Spinal cord (tissue), 10 donors: Measurements from ENCODE around the gene MMP17. TPM values are rescaled to one million over a fixed set of nuclear protein-coding genes. Genes with fewer than 3 reads are reported as not detected.

Experiments used
- DNase-seq, 6 donors: peaks; one replicate each; pipeline versions ENCODE4 v3.0.0 to v3.0.0-alpha.2; 2013 to 2015; ENCODE audit warnings: low spot score in 6 of 6, low read depth in 4 of 6
- H3K27ac ChIP-seq: one replicate; pipeline ENCODE4 v1.5.1; 2013; ENCODE audit warnings: low read depth, low read length, control low read depth
- H3K27me3 ChIP-seq: one replicate; pipeline ENCODE4 v1.6.1; 2013; ENCODE audit warnings: low read length; ENCODE audit not compliant: control insufficient read depth, insufficient read depth
- H3K36me3 ChIP-seq: one replicate; pipeline ENCODE4 v1.6.1; 2013; ENCODE audit warnings: low read length; ENCODE audit not compliant: control insufficient read depth, insufficient read depth
- H3K4me1 ChIP-seq: one replicate; pipeline ENCODE4 v1.6.1; 2013; ENCODE audit warnings: low read length; ENCODE audit not compliant: control insufficient read depth, insufficient read depth
- H3K4me3 ChIP-seq: one replicate; pipeline ENCODE4 v1.5.1; 2013; ENCODE audit warnings: low read depth, low read length, control low read depth
- H3K9me3 ChIP-seq: one replicate; pipeline ENCODE4 v1.6.1; 2013; ENCODE audit warnings: low read length; ENCODE audit not compliant: control insufficient read depth, insufficient read depth
- WGBS: methylation state at CpG from one replicate; pipeline ENCODE4 v1.1.5; 2013; ENCODE audit warnings: missing lambda C conversion rate; ENCODE audit not compliant: insufficient coverage; 5-methylcytosine and 5-hydroxymethylcytosine counted together
- polyA plus RNA-seq, 2 donors: library from polyadenylated mRNA; unstranded; fragments of 120-200 nt; gene quantifications; one replicate each; pipeline ENCODE4 v1.2.1, GENCODE V29; 2013; ENCODE audit not compliant: insufficient read length in 2 of 2
- total RNA-seq, 2 donors: library from RNA; depleted of rRNA in 1 of 2; stranded (reverse); fragments of 120-200 nt in 1 of 2; fragments of >200 nt in 1 of 2; gene quantifications; one replicate each; pipeline versions ENCODE4 v1.2.3 to v1.2.4, GENCODE V29; 2013 to 2014
- donor health status: healthy.

Gene MMP17
- total and polyA plus RNA-seq, 4 donors = 16.5 to 98.3 (median 42.1) TPM

- WGBS = 76% methylated on average over 16 of the region's 20 CpGs
- Histone ChIP-seq H3K27me3 (no peaks in the 10 kb centered on the region), H3K4me1 (peaks cover 64% of the 10 kb centered on the region), H3K27ac (no peak overlapping the region), H3K4me3 (no peak overlapping the region), H3K36me3 (peaks cover 35% of the 10 kb centered on the region), H3K9me3 (no peaks in the 10 kb centered on the region)
- no peak for DNase-seq
Observed at GRCh38 chr12:131834798-131835615, 6.8 kb downstream of the MMP17 start.

GRCh38 chr12:131835616-131836171 lies 7.5 kb downstream of the MMP17 start:
- H3K4me3 ChIP-seq = no peak overlapping the region
- H3K36me3 ChIP-seq = peaks cover 42% of the 10 kb centered on the region
- no peaks in the 10 kb centered on the region for H3K27me3 ChIP-seq
- DNase-seq = no peak
- 97% methylated on average over 5 of the region's 7 CpGs for WGBS
- H3K9me3 ChIP-seq = no peaks in the 10 kb centered on the region
- peaks cover 60% of the 10 kb centered on the region for H3K4me1 ChIP-seq
- H3K27ac ChIP-seq = no peak overlapping the region

DNA sequence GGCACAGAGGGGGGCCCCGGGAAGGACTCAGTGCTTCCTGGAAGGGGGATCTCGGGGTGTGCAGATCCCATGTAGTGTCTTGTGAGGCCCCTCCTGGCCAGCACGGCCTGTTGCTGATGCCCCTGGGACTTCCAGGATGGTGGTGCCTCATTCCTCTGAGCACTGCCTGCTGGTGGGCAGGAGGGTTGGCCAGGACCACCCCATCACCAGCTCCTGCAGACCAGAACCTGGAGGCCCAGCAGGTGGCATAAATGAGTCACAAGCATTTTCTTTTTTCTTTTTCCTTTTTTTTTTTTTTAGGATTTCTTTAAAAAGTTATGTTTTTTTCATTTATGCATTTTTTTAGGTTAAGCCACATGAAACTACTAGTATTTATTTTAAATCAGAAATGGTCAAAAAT lies 8.0 kb downstream of the MMP17 start:
- peaks cover 47% of the 10 kb centered on the region for H3K36me3 ChIP-seq
- H3K9me3 ChIP-seq = no peaks in the 10 kb centered on the region
- H3K4me1 ChIP-seq = peaks cover 55% of the 10 kb centered on the region
- H3K27me3 ChIP-seq = no peaks in the 10 kb centered on the region
- H3K27ac ChIP-seq = no peak overlapping the region
- H3K4me3 ChIP-seq = no peak overlapping the region
- DNase-seq = peak in 1 of 6 donors; percentile 61
- WGBS = 72% methylated on average over 3 of the region's 3 CpGs

GRCh38 chr12:131836714-131837397 lies 8.7 kb downstream of the MMP17 start:
- peaks cover 49% of the 10 kb centered on the region for H3K4me1 ChIP-seq
- no peak overlapping the region for H3K4me3 ChIP-seq
- H3K27me3 ChIP-seq = no peaks in the 10 kb centered on the region
- no peak for DNase-seq
- no peaks in the 10 kb centered on the region for H3K9me3 ChIP-seq
- no peak overlapping the region for H3K27ac ChIP-seq
- 83% methylated on average over 12 of the region's 13 CpGs for WGBS
- peaks cover 53% of the 10 kb centered on the region for H3K36me3 ChIP-seq

DNA sequence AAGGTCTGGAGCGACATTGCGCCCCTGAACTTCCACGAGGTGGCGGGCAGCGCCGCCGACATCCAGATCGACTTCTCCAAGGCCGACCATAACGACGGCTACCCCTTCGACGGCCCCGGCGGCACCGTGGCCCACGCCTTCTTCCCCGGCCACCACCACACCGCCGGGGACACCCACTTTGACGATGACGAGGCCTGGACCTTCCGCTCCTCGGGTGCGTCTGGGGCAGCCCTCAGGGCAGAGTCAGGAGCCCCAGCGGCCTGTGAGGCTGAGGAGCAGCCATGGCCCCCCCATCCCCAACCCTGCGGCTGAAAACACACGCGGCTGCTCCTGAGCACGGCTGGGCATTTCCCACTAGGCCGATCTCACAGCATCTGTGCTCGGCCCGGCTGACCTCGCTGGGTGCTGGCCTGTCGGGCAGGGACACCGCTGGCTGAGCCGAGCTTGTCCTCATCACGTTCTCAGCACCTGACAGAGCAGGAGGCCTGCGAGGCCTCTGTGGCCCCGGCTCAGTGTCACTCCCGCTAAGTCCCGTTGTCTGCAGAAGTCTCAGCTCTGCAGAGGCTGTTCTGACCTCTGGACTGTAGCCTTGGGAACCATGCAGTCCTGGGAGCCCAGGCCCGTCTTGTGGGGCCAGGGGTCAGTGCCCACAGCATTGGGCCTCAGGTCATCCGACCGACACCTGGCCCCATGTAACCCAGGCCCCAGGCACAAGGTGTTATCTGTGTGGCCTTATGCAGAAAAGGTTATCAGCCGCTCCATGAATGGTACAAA lies 12.6 kb downstream of the MMP17 start:
- 92% methylated on average over 46 of the region's 46 CpGs for whole genome bisulfite sequencing
- Histone ChIP-seq H3K4me3 (no peak overlapping the region), H3K9me3 (no peaks in the 10 kb centered on the region), H3K27me3 (no peaks in the 10 kb centered on the region), H3K4me1 (peaks cover 20% of the 10 kb centered on the region), H3K27ac (no peak overlapping the region), H3K36me3 (peaks cover 77% of the 10 kb centered on the region)
- DNase-seq = no peak

GRCh38 chr12:131841547-131841946 lies 13.4 kb downstream of the MMP17 start:
- Histone ChIP-seq H3K27me3 (no peaks in the 10 kb centered on the region), H3K4me1 (peaks cover 15% of the 10 kb centered on the region), H3K9me3 (no peaks in the 10 kb centered on the region), H3K4me3 (no peak overlapping the region), H3K36me3 (peaks cover 83% of the 10 kb centered on the region), H3K27ac (no peak overlapping the region)
- no peak for DNase-seq
- 91% methylated on average over 22 of the region's 22 CpGs for WGBS

DNA sequence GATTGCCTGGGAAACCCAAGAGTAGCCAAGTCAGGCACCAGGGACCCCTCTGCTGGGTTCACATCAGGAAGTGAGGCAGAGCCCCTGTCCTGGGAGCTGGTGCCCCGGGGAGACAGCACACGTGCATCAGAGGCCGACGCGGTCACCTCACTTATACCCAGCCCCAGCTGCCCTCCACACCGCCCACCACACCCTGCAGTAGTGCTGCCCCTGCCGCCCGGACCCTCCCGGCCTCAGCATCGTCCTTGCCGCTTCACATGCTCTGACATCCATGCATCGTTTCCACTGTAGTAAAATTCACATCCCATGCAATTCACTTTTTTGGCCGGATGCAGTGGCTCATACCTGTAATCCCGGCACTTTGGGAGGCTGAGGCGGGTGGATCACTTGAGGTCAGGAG lies 14.0 kb downstream of the MMP17 start:
- Histone ChIP-seq H3K27me3 (no peaks in the 10 kb centered on the region), H3K9me3 (no peaks in the 10 kb centered on the region), H3K4me3 (no peak overlapping the region), H3K4me1 (peaks cover 9% of the 10 kb centered on the region), H3K36me3 (peaks cover 89% of the 10 kb centered on the region), H3K27ac (no peak overlapping the region)
- WGBS = 93% methylated on average over 12 of the region's 15 CpGs
- DNase-seq = no peak

DNA sequence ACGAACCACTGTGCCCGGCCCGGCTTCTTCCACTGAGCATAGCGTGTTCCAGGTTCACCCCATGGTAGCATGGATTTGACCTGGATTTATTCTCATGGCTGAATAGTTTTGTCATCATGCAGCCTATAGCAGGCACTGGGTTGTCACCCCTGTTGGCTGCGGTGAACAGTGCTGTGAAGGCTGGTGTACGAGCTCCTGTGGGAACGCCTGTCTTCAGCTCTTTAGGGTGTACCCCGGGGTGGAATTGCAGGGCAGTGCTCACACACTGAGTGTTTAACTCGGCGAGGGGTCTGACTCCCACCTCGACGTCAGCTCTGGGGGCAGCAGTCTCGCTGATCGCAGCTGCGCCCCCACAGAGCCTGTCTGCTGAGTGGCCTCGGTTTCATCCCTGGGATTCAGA lies 15.3 kb downstream of the MMP17 start:
- Histone ChIP-seq H3K27me3 (no peaks in the 10 kb centered on the region), H3K4me3 (no peak overlapping the region), H3K9me3 (no peaks in the 10 kb centered on the region), H3K27ac (no peak overlapping the region), H3K36me3 (peaks cover 91% of the 10 kb centered on the region), H3K4me1 (no peaks in the 10 kb centered on the region)
- 87% methylated on average over 15 of the region's 16 CpGs for WGBS
- no peak for DNase-seq

DNA sequence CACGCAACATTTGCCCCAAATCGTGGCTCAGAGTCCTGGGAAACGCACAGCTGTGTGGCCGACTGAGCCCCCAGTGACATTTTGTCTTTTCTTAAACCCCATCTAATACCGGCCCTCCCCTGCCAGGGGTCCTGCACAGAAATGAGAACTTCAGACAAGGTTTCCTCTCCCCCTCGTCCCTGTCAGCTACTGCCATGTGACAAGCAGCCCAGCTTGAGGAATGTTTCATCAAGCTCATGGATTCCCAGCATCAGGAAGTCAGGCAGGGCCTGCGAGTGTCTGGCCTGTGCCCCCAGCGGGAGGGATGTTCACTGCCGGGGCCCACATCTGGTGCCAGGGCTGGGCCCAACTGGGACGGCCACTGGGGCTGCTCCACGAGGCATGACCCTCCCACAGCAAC lies 15.9 kb downstream of the MMP17 start:
- no peak overlapping the region for H3K27ac ChIP-seq
- peaks cover 89% of the 10 kb centered on the region for H3K36me3 ChIP-seq
- no peaks in the 10 kb centered on the region for H3K4me1 ChIP-seq
- 87% methylated on average over 11 of the region's 11 CpGs for WGBS
- no peaks in the 10 kb centered on the region for H3K27me3 ChIP-seq
- no peak for DNase-seq
- no peaks in the 10 kb centered on the region for H3K9me3 ChIP-seq
- H3K4me3 ChIP-seq = no peak overlapping the region
